Left cardiac atrium (tissue), 4 donors: ENCODE data around the gene NTM. TPM values are rescaled to one million over a fixed set of nuclear protein-coding genes. Genes with fewer than 3 reads are reported as not detected.

ENCODE experiments used
- ATAC-seq, 2 donors: fragments of 200-7000 bp; cut with Tn5 transposase; one replicate each; pipeline ENCODE4 v1.9.1; 2020; ENCODE audit warnings: mild to moderate bottlenecking in 2 of 2, moderate library complexity in 2 of 2
- DNase-seq: peaks from one replicate; pipeline ENCODE4 v3.0.0-alpha.2; 2020
- intact Hi-C, 2 donors: fragments of 100-400 bp; cut with DNase I; formaldehyde crosslinking; loops; one replicate each; pipeline versions ENCODE4 v1.14.1 to v1.15.1; 2022 to 2023
- total RNA-seq, 2 donors: library from RNA; stranded (reverse); fragmentation: NEBNext Ultra II Directional; extraction: Animal tissue kit (Norgen Biotek cat#: 25700); gene quantifications; one replicate each; pipeline ENCODE4 v1.2.1, GENCODE V29; 2021
- donor health status: DM: no; HTN: yes; CAD: no.
- donor health status: DM: no; HTN: yes; CAD: no; lungs with severe emphysema.
- donor health status: DM: yes; HTN: yes; CAD: no.
- donor health status: Dilated cardiomyopathy.

Gene NTM
- total RNA-seq, 2 donors from 2014 or later, result 21.5 to 37.4 TPM

DNA sequence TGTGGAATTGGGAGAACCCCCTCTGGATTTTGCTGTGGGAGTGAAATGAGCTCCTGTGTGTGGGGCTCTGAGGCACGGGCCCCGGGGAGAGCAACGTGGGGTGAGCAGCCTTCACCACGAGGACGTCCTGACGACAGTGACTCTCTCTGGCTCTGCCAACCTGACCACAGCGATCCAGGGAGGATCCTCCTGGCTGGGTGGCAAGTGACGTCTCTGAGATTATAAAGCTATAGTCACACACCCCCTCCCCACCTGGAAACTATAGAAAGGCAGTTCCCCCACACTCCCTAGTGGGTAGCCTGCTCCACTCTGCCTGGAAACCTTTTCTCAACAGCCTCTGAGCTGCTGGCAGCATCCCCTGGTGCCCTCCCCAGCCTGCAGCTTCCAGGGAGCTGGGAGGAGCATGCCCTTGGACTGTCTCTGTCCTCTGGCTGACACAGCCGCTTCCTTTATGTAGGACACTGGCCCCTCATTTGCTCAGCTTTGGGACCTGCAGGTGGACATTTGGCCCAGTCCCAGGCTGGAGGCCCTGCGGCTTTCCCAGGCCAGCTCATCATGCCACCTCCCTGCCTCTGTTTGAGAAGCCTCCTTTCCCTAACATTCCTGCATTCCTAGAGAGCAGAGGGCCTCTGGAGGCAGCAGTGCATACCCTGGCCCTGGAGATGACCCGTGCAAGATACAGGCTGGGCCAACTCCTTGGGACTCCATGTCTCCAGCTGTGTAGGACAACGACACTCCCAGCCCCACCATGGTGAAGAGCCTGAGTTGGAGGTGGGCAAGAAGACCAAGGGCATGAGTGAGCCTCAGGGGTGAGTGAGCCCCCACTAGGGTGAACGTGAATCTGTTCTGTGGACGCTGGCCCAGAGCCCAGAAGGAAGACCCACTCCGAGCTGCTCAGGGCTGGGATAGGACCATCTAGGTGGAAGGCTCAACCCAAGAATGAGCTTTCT, 314.0 kb downstream of the NTM start:
- no peak for DNase-seq
- intact Hi-C loops, result no loop called here

DNA sequence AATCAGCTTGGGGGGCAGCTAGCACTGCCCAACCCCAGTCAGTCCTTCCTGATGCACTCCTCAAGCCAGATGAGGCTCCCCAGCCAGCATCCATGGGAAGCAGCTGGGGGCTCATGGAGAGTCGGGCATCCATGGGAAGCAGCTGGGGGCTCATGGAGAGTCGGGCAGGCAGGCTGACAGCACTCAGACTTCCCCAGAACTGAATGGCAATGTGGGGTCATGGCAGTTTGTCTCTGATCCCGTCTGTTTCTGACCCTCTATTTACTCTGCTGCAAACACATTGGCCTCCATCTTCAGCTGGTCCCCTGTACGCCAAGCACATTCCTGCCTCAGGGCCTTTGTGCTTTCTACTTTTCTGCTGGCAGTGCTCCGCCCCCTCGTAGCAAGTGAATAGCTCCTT, 314.8 kb downstream of the NTM start:
- ATAC-seq (no peak), DNase-seq (no peak)
- intact Hi-C loops, result no loop called here

More for the DNA sequence above, 314.0 kb downstream of the NTM start:
- ATAC-seq, result no peak

DNA sequence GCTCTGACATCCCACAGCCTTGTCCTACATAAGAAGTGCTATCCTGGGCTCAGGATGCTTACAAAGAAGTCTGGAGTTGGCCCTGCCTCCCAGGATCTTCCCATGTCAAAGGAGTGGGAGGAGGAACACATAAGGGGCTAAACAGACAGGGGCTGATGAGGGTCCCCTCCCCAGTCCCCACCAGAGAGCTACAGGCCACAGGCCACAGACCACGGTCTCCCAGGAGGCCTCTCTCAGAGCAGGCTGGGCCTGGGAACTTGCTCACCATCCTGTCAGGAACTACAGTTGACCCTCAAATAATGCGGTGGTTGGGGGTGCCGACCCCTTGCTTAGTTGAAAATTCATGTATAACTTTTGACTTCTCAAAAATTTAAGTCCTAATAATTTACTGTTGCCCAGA, 315.5 kb downstream of the NTM start:
- DNase-seq, result no peak
- no peak for ATAC-seq
- intact Hi-C loops, result no loop called here

DNA sequence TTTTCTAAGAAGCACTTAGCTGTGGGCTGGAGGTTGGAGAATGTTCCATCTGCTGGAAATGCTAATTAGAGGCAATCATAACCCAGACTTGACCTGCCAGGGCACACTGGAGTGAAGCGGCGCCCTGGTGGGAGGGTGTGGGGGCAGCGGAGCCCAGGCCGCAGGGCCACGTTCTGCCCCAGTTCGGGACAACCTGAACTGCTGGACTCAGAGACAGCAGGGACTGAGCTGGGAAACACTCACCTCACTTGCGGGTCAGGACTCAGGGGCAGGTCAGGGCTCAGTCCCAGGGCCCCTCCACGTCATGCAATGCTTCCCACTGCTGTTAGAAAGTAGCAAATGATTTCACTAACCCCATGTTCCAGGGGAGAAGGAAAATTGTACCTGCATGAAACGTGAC, 316.4 kb downstream of the NTM start:
- intact Hi-C loops, result no loop called here
- DNase-seq, result no peak

DNA sequence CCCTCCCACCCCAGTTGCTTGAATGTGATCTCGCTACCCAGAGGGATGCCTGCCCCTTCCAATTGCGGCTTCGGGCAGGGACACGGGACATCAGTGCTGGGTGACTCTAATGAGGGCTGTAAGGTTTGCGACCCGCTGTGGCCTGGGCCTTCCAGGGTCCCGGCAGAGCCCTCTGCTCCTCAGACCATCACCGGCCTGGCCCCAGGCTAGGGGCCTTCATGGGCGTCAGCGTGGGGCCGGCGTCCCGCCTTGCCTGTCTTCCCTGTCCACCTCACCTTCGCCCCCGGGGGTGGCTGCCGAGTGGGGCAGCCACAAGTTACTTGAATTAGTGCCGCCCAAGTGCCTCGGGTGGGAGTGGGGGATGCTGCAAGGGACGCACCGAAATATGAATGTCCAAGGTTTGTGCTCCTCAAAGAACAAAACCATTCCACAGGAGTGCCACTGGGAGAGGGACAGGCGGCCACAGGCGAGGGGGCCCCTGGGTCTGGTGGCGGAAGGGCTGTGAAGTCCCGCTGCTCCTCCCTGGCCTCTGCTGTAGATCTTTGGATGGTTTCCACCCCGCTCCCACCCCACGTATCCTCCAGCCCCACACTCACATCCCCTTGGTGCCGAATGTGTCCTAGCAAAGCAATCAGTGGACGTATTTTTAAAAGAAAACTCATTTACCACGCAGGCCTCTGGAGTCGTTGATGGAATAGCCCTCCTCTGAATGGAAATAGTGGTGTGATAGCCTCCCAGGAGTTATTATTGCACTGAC, 317.1 kb downstream of the NTM start:
- DNase-seq, result no peak
- intact Hi-C loops, result no loop called here
- no peak for ATAC-seq

More for the DNA sequence above, 316.4 kb downstream of the NTM start:
- ATAC-seq, result no peak

DNA sequence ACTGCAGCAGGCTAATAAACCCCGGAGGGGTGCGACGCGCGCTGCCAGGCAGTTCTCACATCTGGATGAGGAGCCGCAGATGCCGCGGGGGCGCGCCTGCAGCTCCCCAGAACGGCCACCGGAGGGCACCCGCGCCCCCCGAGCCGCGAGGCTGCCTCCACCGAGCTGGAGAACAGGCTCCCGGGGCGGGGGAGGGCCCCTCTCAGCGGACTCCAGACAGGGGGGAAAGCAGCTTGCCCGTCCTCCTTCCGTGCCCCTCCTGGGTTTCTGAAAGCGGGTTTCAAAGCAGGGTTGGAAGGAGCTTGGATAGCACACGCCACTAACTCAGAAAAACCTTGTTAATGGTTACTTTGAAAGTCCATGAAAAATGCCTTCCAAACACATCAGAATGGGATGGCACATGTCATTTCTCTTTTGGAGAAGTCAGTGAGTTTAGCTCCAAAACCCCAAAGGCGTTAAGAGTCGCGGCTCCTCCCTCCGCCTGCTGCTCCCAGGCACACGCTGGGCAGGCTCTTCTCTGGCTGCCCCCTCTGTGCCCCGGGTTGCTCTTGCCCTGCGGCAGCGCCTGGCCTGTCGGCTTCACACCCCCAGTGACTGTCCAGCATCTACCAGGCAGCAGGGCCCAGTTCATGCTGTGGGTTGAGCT, 317.8 kb downstream of the NTM start:
- intact Hi-C loops, result no loop called here
- ATAC-seq (peak; percentile 65 to 78), DNase-seq (peak; percentile 54)

DNA sequence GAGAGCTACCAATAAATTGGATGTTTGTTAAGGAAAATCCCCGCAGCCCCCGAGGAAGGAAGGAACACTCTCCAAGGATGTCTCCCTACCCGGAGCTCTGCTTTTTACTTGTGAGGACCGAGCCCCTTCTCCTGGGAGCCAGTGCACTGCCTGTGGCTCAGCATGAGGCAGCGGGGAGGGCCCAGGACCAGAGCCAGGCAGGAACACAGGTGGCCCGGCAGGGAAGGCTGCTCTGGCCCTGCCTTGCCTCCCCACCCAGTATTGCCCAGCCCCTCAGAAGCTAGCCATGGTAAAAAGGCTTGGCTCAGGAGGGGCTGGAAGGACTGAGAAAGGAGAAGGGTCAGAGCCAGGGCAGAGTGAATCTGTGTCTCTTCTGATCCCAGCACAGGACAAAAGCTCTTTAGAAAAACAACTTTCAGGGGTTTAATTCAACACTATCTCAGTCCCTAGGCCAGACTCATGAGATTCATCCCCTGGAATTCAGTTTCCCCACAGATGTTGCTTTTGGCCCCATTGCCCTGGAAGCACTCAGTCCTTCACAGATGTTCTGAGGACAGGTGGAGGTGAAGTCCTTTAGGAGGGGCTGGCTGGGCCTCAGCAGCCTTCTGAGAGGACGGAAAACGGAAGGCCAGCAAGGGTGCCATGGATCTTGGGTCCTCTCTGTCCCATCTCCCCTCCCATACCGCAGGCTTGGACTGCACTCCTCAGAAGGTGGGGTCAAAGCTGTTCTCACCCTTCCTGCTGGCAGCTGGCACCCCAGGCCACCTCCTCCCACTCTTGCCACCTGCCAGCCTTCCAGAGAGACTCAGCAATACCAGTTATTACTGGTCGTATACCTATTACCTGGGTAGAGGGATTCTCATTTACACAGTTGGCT, 318.9 kb downstream of the NTM start:
- no peak for ATAC-seq
- intact Hi-C loops, result no loop called here
- no peak for DNase-seq

DNA sequence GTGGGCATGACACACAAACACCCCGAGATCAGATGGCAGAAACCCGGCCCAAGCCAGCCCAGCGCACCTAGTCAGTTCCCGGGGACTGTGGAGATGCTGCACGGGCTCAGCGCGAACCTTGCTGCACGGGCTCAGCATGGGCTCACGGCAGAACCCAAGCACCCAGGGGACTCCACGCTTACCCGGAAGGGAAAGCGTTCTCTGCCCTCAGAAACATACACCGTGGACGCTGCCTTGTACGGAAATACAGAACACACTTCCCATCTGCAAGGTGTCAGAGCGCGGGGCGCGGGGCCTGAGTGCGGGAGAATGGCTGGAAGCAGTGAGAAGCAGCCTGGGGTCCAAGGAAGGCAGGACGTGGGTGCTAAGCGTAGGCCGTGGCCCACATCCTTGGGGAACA, 319.9 kb downstream of the NTM start:
- DNase-seq (no peak), ATAC-seq (no peak)
- intact Hi-C loops, result loop anchor here in 1 of 2 donors (10.0 kb wide), 1 partner anchor 1374 kb away; no protein-coding TSS in a partner anchor

DNA sequence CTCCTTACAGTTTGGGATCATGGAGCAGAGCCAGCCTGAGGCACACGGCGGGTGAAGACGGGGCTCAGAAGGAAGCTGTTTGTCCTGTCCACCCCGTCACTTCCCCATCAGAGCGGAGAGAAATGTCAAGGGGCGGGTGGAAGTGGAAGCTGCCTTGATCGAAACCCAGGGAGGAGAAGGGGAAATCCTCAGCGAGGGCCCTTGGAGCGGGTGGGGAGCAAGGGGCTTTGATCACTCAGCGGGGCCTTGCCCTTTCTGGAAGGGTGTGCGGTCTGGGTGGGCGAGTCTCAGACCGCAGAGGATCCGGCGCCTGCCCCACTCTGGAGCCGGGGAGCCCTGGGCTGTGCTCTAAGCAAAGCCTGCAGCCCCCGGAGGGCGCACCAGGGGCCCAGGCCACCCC, 320.4 kb downstream of the NTM start:
- intact Hi-C loops, result loop anchor here in 1 of 2 donors (10.0 kb wide), 1 partner anchor 1374 kb away; no protein-coding TSS in a partner anchor
- DNase-seq, result no peak
- no peak for ATAC-seq

DNA sequence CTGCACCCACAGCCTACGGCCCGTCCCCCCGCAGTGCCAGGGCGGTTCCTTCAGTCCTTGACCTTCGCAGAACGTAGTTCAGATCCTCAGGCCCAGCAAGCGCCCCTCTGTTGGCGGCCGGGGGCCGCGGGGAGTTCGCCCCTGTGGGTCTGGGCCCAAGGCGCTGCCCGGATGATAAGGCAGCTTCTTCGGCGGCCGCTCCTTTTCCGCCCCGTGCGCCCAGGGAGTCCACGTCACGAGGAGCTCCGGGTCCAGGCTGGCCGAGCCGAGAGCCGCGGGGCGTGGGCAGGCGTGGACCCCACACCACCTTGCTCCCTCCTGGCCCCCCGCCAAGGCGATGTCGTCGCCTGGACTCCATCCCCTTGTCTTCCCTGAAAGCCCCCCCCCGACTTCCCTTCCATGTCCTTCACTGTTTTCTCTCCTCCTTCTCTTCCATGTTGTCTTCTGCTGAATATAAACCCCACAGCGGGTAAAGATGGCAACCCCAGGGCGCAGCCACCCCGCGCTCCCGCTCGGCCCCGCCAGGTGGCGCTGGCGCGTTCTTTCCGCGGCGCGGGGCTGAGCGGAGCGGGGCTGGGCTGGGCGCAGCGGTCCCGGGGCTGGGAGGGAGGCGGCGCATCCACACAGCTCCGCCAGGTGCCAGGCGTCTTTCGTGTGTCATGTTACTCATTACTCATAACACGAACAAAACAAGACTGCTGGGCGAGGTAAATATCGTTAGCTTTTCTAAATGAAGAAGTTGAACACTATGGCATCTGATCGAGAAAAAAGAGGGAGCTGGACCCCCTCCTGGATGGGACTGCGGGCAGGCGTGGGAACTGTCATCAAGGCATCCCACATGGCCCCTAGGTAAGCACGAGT, 321.0 kb downstream of the NTM start:
- intact Hi-C loops, result loop anchor here in 1 of 2 donors (10.0 kb wide), 1 partner anchor 1373 kb away; no protein-coding TSS in a partner anchor
- DNase-seq (no peak), ATAC-seq (peak in 1 of 2 donors; percentile 57)

DNA sequence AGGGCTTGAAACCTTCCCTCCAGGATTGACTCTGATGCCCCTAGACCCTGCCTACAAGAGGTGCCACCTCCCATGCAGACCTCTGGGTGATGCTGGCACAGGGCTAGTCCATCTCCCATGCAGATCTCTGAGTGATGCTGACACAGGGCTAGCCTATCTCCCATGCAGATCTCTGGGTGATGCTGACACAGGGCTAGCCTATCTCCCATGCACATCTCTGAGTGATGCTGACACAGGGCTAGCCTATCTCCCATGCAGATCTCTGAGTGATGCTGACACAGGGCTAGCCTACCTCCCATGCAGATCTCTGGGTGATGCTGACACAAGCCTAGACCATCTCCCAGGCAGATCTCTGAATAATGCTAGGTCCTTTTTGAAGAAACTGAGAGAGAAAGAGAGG, 321.7 kb downstream of the NTM start:
- intact Hi-C loops, result loop anchor here in 1 of 2 donors (10.0 kb wide), 1 partner anchor 1373 kb away; no protein-coding TSS in a partner anchor
- ATAC-seq (no peak), DNase-seq (no peak)

DNA sequence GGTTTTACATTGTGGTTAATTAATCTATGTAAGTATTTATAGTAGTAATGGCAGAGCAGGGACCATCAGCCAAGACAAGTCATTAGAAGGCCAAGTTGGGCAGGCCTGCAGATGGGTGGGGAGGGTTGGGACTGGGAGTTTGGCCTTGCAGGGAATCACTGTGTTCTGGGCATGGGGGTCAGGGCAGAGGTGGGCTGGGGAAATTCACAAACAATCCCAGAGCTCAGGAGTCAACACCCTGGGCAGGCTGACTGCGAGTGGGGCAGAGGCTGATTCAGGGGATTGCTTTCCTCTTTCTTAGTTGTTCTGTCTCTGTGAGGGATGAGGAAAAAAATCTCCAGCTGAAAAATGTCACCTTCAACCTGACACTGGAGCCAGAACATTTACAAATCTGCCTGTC, 322.5 kb downstream of the NTM start:
- DNase-seq (no peak), ATAC-seq (no peak)
- intact Hi-C loops, result loop anchor here in 1 of 2 donors (10.0 kb wide), 1 partner anchor 1372 kb away; no protein-coding TSS in a partner anchor

DNA sequence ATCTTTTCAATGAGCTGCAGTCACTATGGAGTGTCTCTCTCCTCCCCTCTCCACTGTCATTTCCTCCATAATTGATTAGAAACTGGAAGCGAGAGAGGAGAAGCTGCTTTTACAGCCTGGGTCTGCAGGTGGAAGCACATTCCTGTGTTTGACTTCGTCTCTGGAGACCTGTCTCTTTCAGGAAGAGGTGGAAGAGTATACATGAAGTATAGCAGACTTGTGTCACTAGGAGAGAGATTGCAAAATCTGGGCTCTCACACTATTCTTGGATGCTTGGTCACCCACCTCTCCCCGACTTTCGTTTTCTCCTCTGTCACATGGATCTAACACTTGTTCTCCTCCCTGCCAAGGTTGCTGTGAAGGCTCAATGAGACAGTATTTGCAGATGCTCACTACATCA, 323.3 kb downstream of the NTM start:
- DNase-seq, result no peak
- no peak for ATAC-seq
- intact Hi-C loops, result loop anchor here in 1 of 2 donors (10.0 kb wide), 1 partner anchor 1371 kb away; no protein-coding TSS in a partner anchor

DNA sequence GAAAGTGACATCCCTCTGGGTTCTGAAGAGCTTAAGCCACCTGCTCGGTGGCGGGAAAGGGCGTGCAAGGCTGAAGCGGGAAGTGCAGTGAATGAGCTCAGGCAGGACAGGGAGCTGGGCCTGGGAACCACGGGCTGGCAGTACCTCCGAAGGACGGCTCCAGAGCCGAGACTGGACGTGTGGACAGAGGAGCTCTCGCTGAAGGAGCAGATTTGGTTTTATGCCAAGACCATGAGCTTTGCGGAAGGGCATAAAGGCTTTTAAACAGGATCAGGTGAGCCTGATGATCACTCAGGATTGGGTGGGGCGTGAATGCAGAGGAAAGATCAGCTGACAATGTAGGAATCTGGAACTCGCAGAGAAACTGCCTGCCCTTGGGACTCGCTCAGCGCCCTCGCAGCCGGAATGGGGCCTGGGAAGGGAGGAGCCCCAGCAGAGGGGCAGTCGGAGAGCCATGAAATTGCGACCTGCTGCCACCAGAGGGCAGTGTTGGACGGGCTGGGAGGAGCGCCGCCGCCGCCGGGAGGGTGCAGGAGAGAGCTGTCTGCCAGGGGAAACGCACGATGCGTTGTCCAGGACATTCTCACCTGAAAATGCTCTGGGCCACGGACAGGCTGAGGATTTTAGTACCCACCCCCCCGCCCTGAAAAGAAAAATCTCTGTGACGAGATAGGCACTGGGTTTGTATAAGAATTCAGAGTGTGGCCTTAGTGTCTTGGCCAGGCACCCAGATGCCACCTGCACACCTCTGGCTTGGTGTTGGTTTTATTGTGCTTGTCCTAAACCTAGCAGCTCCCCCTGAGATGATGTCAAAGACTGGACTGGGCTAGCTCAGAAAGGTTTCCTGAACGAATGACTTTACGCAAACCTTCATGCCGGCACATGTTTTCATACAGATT, 324.4 kb downstream of the NTM start:
- intact Hi-C loops, result loop anchor here in 1 of 2 donors (10.0 kb wide), 1 partner anchor 1370 kb away; no protein-coding TSS in a partner anchor
- peak; percentile 92 for ATAC-seq
- DNase-seq, result peak; percentile 82

DNA sequence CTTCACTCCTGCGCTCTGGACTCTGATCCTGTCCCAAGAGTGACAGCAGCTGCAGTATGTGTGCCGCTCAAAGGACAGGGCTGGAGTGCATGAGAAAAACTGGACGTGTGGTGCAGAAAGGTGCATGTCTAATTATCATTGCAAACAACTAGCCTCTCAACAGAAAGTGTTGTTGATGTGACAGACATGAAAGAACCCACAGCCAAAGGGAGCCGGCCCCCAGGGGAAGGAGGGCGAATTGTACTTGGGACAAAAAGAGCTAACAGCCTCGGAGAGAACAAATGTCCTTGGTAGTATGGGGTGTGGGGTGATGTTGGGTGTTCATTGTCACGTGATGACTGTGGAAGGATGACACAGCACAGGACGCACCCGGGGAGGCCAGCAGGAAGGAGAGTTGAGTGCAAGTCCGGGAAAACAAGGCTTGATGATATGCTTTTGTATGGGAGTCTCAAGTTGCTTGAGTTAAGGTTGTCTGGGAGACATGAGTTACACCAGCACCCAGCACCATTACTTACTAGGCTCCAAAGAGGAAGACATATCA, 325.5 kb downstream of the NTM start:
- ATAC-seq (no peak), DNase-seq (no peak)
- intact Hi-C loops, result loop anchor here in 1 of 2 donors (10.0 kb wide), 1 partner anchor 1369 kb away; no protein-coding TSS in a partner anchor

DNA sequence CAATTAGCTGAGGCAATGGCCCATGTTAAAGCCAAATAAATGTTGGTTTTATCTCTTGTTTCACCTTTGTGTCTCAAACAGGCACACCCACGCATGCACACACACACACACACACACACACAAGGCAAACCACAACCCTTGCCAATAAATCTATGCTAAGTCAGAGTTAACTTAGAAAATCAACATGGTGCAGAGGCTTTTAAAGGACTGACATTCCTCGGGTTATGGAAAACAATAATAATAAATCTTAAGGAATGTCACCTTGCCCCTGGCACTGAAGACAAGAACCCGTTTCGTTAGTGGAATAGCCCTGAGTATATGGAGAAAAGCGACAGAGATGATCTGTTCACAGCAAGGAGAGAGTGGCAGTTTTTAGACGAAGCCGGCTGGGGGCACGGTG, 326.3 kb downstream of the NTM start:
- intact Hi-C loops, result loop anchor here in 1 of 2 donors (10.0 kb wide), 1 partner anchor 1368 kb away; no protein-coding TSS in a partner anchor
- DNase-seq (no peak), ATAC-seq (no peak)
